Caco-2 (cell line): ENCODE results near the gene ZNF813. TPM values are rescaled to one million over a fixed set of nuclear protein-coding genes. Genes with fewer than 3 reads are reported as not detected.

Experiments
- BruUV-seq: library from RNA; stranded (reverse); fragments of 400-500 nt; replicated peaks from 2 replicates; lab custom pipeline; 2021; lab: Mats Ljungman, UMichigan
- CTCF ChIA-PET: fragments of 300-600 bp; sonication (Branson Sonifier 250); formaldehyde crosslinking; loops from one replicate; lab custom pipeline; 2022; ENCODE audit warnings: antibody characterized with exemption; lab: Charles Lee
- POLR2A ChIA-PET: fragments of 300-600 bp; sonication (Branson Sonifier 250); formaldehyde crosslinking; loops from one replicate; lab custom pipeline; 2022; ENCODE audit warnings: antibody characterized with exemption; lab: Charles Lee
- DNase-seq, 2 experiments: peaks; one replicate each; pipeline versions ENCODE4 v3.0.0 to v3.0.0-alpha.2; 2020 to 2022
- H3K27me3 ChIP-seq: replicated peaks from 2 replicates; pipeline ENCODE4 v1.6.0; 2011; ENCODE audit warnings: low read length; ENCODE audit not compliant: control insufficient read depth, insufficient read depth
- H3K36me3 ChIP-seq: 2 replicates; pipeline ENCODE4 v1.5.1; 2011; ENCODE audit warnings: low read length; ENCODE audit not compliant: control insufficient read depth, insufficient read depth
- H3K4me1 ChIP-seq: fragments of 250-450 bp; sonication (Bioruptor Pico); 2 replicates; pipeline ENCODE4 v1.5.1; 2020; ENCODE audit warnings: mild to moderate bottlenecking
- H3K4me3 ChIP-seq: 2 replicates; pipeline ENCODE4 v1.5.1; 2011; ENCODE audit warnings: low read depth, mild to moderate bottlenecking, control low read depth, low read length
- H3K9me3 ChIP-seq: fragments of 250-450 bp; sonication (Bioruptor Pico); 2 replicates; pipeline ENCODE4 v1.5.1; 2020; ENCODE audit warnings: mild to moderate bottlenecking, moderate library complexity
- H3K27ac Mint-ChIP-seq: one replicate; pipeline ENCODE4 v1.8.0; 2022; ENCODE audit warnings: mixed read lengths; ENCODE audit not compliant: unreplicated experiment
- H3K27me3 Mint-ChIP-seq: one replicate; pipeline ENCODE4 v1.8.0; 2022; ENCODE audit warnings: mixed read lengths; ENCODE audit not compliant: insufficient read depth, unreplicated experiment
- H3K36me3 Mint-ChIP-seq: one replicate; pipeline ENCODE4 v1.8.0; 2022; ENCODE audit warnings: mild to moderate bottlenecking, mixed read lengths; ENCODE audit not compliant: insufficient read depth, unreplicated experiment
- H3K4me1 Mint-ChIP-seq: one replicate; pipeline ENCODE4 v1.8.0; 2022; ENCODE audit warnings: low read depth, mixed read lengths; ENCODE audit not compliant: unreplicated experiment
- H3K4me3 Mint-ChIP-seq: one replicate; pipeline ENCODE4 v1.8.0; 2022; ENCODE audit warnings: mild to moderate bottlenecking, moderate library complexity, mixed read lengths; ENCODE audit not compliant: unreplicated experiment
- H3K9me3 Mint-ChIP-seq: one replicate; pipeline ENCODE4 v1.8.0; 2022; ENCODE audit warnings: mixed read lengths; ENCODE audit not compliant: unreplicated experiment
- CTCF ChIP-seq, 2 experiments: fragments of 200-600 bp in 1 of 2; IDR thresholded peaks; 1 replicate in 1 of 2; 2 replicates in 1 of 2; pipeline versions ENCODE4 v1.5.1 to v1.8.0; 2011 to 2022; ENCODE audit warnings: antibody characterized with exemption in 1 of 2, control low read depth in 1 of 2, inconsistent platforms in 1 of 2, low read depth in 1 of 2, low read length in 1 of 2, mild to moderate bottlenecking in 1 of 2, moderate library complexity in 1 of 2; ENCODE audit not compliant: insufficient read depth in 1 of 2, severe bottlenecking in 1 of 2, unreplicated experiment in 1 of 2
- intact Hi-C: fragments of 100-400 bp; cut with micrococcal nuclease; formaldehyde crosslinking; loops from one replicate; pipeline ENCODE4 v1.10.0; 2022; ENCODE audit not compliant: unreplicated experiment
- total RNA-seq: library from RNA; stranded (reverse); gene quantifications from 2 replicates; pipeline ENCODE4 v1.2.3, GENCODE V29; 2022

ZNF813 gene
- total RNA-seq, 1 experiment from 2014 or later: 7.9 TPM

DNA sequence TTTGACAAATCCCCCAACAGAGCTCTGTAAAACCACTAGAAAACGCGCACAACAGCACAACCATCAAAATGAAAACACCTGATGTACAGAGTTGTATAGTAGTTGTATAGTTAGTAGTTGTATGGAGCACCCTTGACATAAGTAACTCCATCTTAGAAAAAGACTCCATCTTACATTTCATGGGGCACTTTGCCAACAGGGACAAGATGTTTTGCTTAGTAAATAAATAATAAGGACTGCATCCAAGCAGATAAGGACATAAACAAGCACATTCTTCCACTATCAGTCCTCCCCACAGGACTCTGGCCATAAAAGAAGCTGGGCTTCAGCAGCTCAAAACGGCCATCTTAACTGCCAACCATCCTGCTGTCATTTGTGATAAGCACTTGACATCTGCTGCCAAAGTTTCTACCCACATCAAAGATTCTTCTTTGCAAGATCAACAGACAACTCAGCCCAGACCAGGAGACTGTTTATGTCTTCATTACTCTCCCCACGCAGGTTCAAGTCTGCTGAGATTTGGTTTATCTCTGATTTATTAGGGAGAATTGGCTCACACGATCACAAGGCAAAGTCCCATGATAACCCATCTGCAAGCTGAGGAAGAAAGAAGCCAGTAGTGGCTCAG lies 49.7 kb downstream of the ZNF813 start:
- Mint-ChIP-seq H3K27me3 (no peaks in the 10 kb centered on the region), H3K36me3 (peaks cover 16% of the 10 kb centered on the region), H3K4me1 (no peaks in the 10 kb centered on the region), H3K27ac (no peak overlapping the region), H3K9me3 (no peaks in the 10 kb centered on the region), H3K4me3 (no peak overlapping the region)
- ChIA-PET POLR2A (no interaction called here), CTCF (no interaction called here)
- H3K27me3 ChIP-seq: no peaks in the 10 kb centered on the region
- TF ChIP-seq CTCF (IDR thresholded peaks at IDR 0.05; ENCODE audit: insufficient read depth in 1 of 2, low read depth in 1 of 2, low read length in 1 of 2, severe bottlenecking in 1 of 2, unreplicated experiment in 1 of 2): no peak
- H3K9me3 ChIP-seq: no peaks in the 10 kb centered on the region; the same call in 1 of the 2 replicates
- BruUV-seq: no TSS peak
- no peak overlapping the region for H3K4me3 ChIP-seq
- no peaks in the 10 kb centered on the region for H3K36me3 ChIP-seq
- intact Hi-C loops: loop anchor here (10.0 kb wide), 1 partner anchor 322 kb away; the partner anchor contains the start of gene ZNF665
- DNase-seq: no peak
- H3K4me1 ChIP-seq: no peaks in the 10 kb centered on the region

DNA sequence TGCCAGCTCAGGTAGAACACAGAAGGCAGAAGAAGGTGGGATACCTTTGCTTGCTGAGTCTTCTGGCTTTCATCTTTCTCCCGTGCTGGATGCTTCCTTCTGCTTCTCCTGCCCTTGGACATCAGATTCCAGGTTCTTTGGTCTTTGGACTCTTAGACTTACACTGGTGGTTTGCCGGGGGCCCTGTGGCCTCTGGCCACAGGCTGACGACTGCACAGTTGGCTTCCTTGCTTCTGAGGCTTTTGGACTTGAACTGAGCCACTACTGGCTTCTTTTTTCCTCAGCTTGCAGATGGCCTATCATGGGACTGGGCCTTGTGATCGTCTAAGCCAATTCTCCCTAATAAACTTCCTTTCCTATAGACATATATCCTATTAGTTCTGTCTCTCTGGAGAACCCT lies 50.6 kb downstream of the ZNF813 start:
- peaks cover 17% of the 10 kb centered on the region for H3K36me3 Mint-ChIP-seq
- DNase-seq: no peak

DNA sequence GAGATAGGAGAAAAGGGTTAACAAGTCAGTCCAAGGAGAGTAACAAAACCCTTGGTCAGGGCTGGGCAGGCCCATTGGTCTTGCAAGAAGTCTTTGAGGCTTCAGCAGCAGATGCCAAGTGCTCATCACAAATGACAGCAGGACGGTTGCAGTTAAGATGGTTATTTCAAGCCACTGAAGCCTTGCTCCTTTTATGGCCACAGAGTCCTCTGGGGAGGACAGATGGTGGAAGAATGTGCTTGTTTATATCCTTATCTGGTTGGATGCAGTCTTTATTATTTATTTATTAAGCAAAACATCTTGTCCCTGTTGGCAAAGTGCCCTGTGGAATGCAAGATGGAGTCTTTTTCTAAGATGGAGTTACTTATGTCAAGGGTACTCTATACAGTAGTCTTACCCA lies 51.2 kb downstream of the ZNF813 start:
- H3K9me3 ChIP-seq: no peaks in the 10 kb centered on the region; the same call in 1 of the 2 replicates
- no peaks in the 10 kb centered on the region for H3K4me1 ChIP-seq
- ChIA-PET CTCF (no interaction called here), POLR2A (no interaction called here)
- no peaks in the 10 kb centered on the region for H3K27me3 Mint-ChIP-seq
- no peak for DNase-seq
- no peak for TF ChIP-seq CTCF (IDR thresholded peaks at IDR 0.05; ENCODE audit: insufficient read depth in 1 of 2, low read depth in 1 of 2, low read length in 1 of 2, severe bottlenecking in 1 of 2, unreplicated experiment in 1 of 2)
- no peaks in the 10 kb centered on the region for H3K4me1 Mint-ChIP-seq
- H3K4me3 Mint-ChIP-seq: no peak overlapping the region
- BruUV-seq: no TSS peak
- H3K36me3 Mint-ChIP-seq: peaks cover 20% of the 10 kb centered on the region
- H3K27me3 ChIP-seq: no peaks in the 10 kb centered on the region
- intact Hi-C loops: loop anchor here (10.0 kb wide), 1 partner anchor 324 kb away; the partner anchor contains the start of gene ZNF665
- no peak overlapping the region for H3K27ac Mint-ChIP-seq
- H3K36me3 ChIP-seq: no peaks in the 10 kb centered on the region
- peaks cover 7% of the 10 kb centered on the region for H3K9me3 Mint-ChIP-seq
- H3K4me3 ChIP-seq: no peak overlapping the region

More for the DNA sequence above, 50.6 kb downstream of the ZNF813 start:
- Histone ChIP-seq H3K27me3 (no peaks in the 10 kb centered on the region), H3K9me3 (no peaks in the 10 kb centered on the region; the same call in 1 of the 2 replicates), H3K36me3 (no peaks in the 10 kb centered on the region), H3K4me3 (no peak overlapping the region), H3K4me1 (no peaks in the 10 kb centered on the region)
- H3K4me3 Mint-ChIP-seq: no peak overlapping the region
- intact Hi-C loops: loop anchor here (10.0 kb wide), 1 partner anchor 323 kb away; the partner anchor contains the start of gene ZNF665
- ChIA-PET CTCF (no interaction called here), POLR2A (no interaction called here)
- no peaks in the 10 kb centered on the region for H3K27me3 Mint-ChIP-seq
- no peak for TF ChIP-seq CTCF (IDR thresholded peaks at IDR 0.05; ENCODE audit: insufficient read depth in 1 of 2, low read depth in 1 of 2, low read length in 1 of 2, severe bottlenecking in 1 of 2, unreplicated experiment in 1 of 2)
- no peak overlapping the region for H3K27ac Mint-ChIP-seq
- BruUV-seq: no TSS peak
- no peaks in the 10 kb centered on the region for H3K4me1 Mint-ChIP-seq
- H3K9me3 Mint-ChIP-seq: peaks cover under 1% of the 10 kb centered on the region
